ENCODE measurements around the gene EXD1.
"Not testable (repeated sequence)": the region's sequence is repeated elsewhere in the genome, so short reads cannot be mapped to it uniquely, and the experiment has no call there.

The EXD1 gene

DNA sequence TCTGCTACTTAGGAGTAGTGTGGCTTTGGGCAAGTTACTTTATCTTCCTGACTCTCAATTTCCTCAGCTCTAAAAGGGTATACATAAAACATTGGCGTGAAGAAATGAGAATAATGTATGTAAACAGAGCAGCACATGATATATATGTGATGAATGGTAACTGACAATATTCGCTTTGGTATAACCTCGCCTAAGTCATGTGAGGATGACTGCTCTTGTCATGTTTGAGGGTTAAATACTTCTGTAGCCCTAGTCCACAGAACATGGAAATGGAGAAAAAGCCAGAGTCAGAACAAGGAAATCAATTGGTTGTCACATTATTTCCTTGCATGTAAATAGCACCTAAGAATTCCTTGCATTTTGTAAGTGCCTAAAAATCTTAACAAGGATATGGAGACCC is 25.5 kb upstream of the EXD1 start:
- Histone ChIP-seq H3K27me3 (ENCODE audit: control insufficient read depth in 1 of 2, insufficient read depth in 1 of 2, low read length in 2 of 2) (no peaks in the 10 kb centered on the region), H3K4me1 (ENCODE audit: control insufficient read depth, insufficient read depth, low read depth, low read length) (no peaks in the 10 kb centered on the region), H3K79me1 (replicated peaks; ENCODE audit: low read length, poor library complexity, severe bottlenecking) (peaks cover 16% of the 10 kb centered on the region), H3K9me3 (ENCODE audit: control insufficient read depth, low read length) (no peaks in the 10 kb centered on the region), H3K14ac (ENCODE audit: low read length in 2 of 2) (no peak overlapping the region), H2AK5ac (ENCODE audit: low read length, severe bottlenecking) (no peak overlapping the region), H2BK15ac (ENCODE audit: low read depth, poor library complexity, severe bottlenecking) (no peak overlapping the region), H2BK120ac (ENCODE audit: low read depth, low read length) (no peak overlapping the region), H3K36me3 (ENCODE audit: control insufficient read depth in 1 of 2, insufficient read depth in 2 of 2, low read depth in 1 of 2, low read length in 2 of 2) (peaks cover 11 to 35% of the 10 kb centered on the region in 2 experiments), H3K9ac (ENCODE audit: low read length) (no peak overlapping the region), H4K8ac (ENCODE audit: low read length) (no peak overlapping the region), H2AFZ (ENCODE audit: low read depth, low read length) (no peak overlapping the region), H3K18ac (ENCODE audit: low read depth in 1 of 2, low read length in 2 of 2) (no peak overlapping the region), H2BK5ac (ENCODE audit: low read depth, low read length, poor library complexity, severe bottlenecking) (no peak overlapping the region), H3K4ac (ENCODE audit: low read depth in 1 of 2, low read length in 2 of 2) (no peak overlapping the region), H3K4me3 (ENCODE audit: insufficient read depth in 1 of 2, low read depth in 1 of 2, low read length in 2 of 2) (no peak overlapping the region), H3K4me2 (ENCODE audit: low read length, poor library complexity, severe bottlenecking) (no peak overlapping the region), H2BK12ac (ENCODE audit: low read length in 2 of 2) (no peak overlapping the region), H3K27ac (ENCODE audit: low read length, poor library complexity, severe bottlenecking) (no peak overlapping the region), H3K23ac (ENCODE audit: low read length in 2 of 2) (no peak overlapping the region), H4K91ac (ENCODE audit: low read length) (no peak overlapping the region)
- DNase-seq = no peak
- WGBS = 98% methylated on average over 3 of the region's 3 CpGs

DNA sequence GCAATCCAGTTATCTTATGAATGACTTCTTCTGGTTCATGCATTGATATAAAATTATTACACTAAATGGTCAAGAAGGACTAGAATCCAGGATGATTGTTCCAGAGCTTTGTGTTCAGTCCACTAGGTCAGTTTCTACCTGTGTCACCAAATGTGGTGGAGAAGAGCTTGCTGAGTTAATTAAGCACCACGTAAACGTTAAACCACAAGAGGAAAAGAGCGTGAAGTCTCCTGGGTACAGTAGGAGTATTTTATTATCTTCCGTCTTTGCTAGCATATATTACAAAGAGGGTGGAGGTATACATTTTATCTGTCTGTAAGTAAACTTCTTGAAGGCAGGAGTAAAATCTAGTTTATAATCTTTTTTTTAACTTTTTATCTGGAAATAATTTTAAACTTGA is 24.0 kb upstream of the EXD1 start:
- no peaks in the 10 kb centered on the region for H3K27me3 ChIP-seq (ENCODE audit: control insufficient read depth in 1 of 2, insufficient read depth in 1 of 2, low read length in 2 of 2)
- H3K14ac ChIP-seq (ENCODE audit: low read length in 2 of 2) = no peak overlapping the region
- 92% methylated on average over 3 of the region's 4 CpGs for WGBS
- no peak overlapping the region for H3K9ac ChIP-seq (ENCODE audit: low read length)
- no peaks in the 10 kb centered on the region for H3K9me3 ChIP-seq (ENCODE audit: control insufficient read depth, low read length)
- H2AK5ac ChIP-seq (ENCODE audit: low read length, severe bottlenecking) = no peak overlapping the region
- no peak overlapping the region for H2BK15ac ChIP-seq (ENCODE audit: low read depth, poor library complexity, severe bottlenecking)
- no peak overlapping the region for H2BK120ac ChIP-seq (ENCODE audit: low read depth, low read length)
- H3K79me1 ChIP-seq (replicated peaks; ENCODE audit: low read length, poor library complexity, severe bottlenecking) = peaks cover 12% of the 10 kb centered on the region
- DNase-seq = no peak
- H3K23ac ChIP-seq (ENCODE audit: low read length in 2 of 2) = no peak overlapping the region
- peaks cover 2% of the 10 kb centered on the region for H3K4me1 ChIP-seq (ENCODE audit: control insufficient read depth, insufficient read depth, low read depth, low read length)
- H2AFZ ChIP-seq (ENCODE audit: low read depth, low read length) = no peak overlapping the region
- H2BK12ac ChIP-seq (ENCODE audit: low read length in 2 of 2) = no peak overlapping the region
- H3K4me3 ChIP-seq (ENCODE audit: insufficient read depth in 1 of 2, low read depth in 1 of 2, low read length in 2 of 2) = no peak overlapping the region
- H3K27ac ChIP-seq (ENCODE audit: low read length, poor library complexity, severe bottlenecking) = no peak overlapping the region
- no peak overlapping the region for H3K4ac ChIP-seq (ENCODE audit: low read depth in 1 of 2, low read length in 2 of 2)
- no peak overlapping the region for H3K4me2 ChIP-seq (ENCODE audit: low read length, poor library complexity, severe bottlenecking)
- H3K18ac ChIP-seq (ENCODE audit: low read depth in 1 of 2, low read length in 2 of 2) = no peak overlapping the region
- H2BK5ac ChIP-seq (ENCODE audit: low read depth, low read length, poor library complexity, severe bottlenecking) = no peak overlapping the region
- peaks cover 8 to 31% of the 10 kb centered on the region in 2 experiments for H3K36me3 ChIP-seq (ENCODE audit: control insufficient read depth in 1 of 2, insufficient read depth in 2 of 2, low read depth in 1 of 2, low read length in 2 of 2)
- no peak overlapping the region for H4K91ac ChIP-seq (ENCODE audit: low read length)
- no peak overlapping the region for H4K8ac ChIP-seq (ENCODE audit: low read length)

- H3K4me3 ChIP-seq (ENCODE audit: insufficient read depth in 1 of 2, low read depth in 1 of 2, low read length in 2 of 2) = no peak overlapping the region
- H3K27me3 ChIP-seq (ENCODE audit: control insufficient read depth in 1 of 2, insufficient read depth in 1 of 2, low read length in 2 of 2) = no peaks in the 10 kb centered on the region
- H3K9ac ChIP-seq (ENCODE audit: low read length) = no peak overlapping the region
- no peak overlapping the region for H4K91ac ChIP-seq (ENCODE audit: low read length)
- peaks cover 6% of the 10 kb centered on the region for H3K4me1 ChIP-seq (ENCODE audit: control insufficient read depth, insufficient read depth, low read depth, low read length)
- H2AFZ ChIP-seq (ENCODE audit: low read depth, low read length) = no peak overlapping the region
- H4K8ac ChIP-seq (ENCODE audit: low read length) = no peak overlapping the region
- no peak overlapping the region for H3K4ac ChIP-seq (ENCODE audit: low read depth in 1 of 2, low read length in 2 of 2)
- no peak overlapping the region for H3K27ac ChIP-seq (ENCODE audit: low read length, poor library complexity, severe bottlenecking)
- peaks cover 23% of the 10 kb centered on the region for H3K79me1 ChIP-seq (replicated peaks; ENCODE audit: low read length, poor library complexity, severe bottlenecking)
- no peak overlapping the region for H3K18ac ChIP-seq (ENCODE audit: low read depth in 1 of 2, low read length in 2 of 2)
- H3K14ac ChIP-seq (ENCODE audit: low read length in 2 of 2) = no peak overlapping the region
- H2BK12ac ChIP-seq (ENCODE audit: low read length in 2 of 2) = no peak overlapping the region
- no peak for DNase-seq
- H3K36me3 ChIP-seq (ENCODE audit: control insufficient read depth in 1 of 2, insufficient read depth in 2 of 2, low read depth in 1 of 2, low read length in 2 of 2) = peaks cover 9 to 32% of the 10 kb centered on the region in 2 experiments
- no peak overlapping the region for H3K23ac ChIP-seq (ENCODE audit: low read length in 2 of 2)
- H3K4me2 ChIP-seq (ENCODE audit: low read length, poor library complexity, severe bottlenecking) = no peak overlapping the region
- H3K9me3 ChIP-seq (ENCODE audit: control insufficient read depth, low read length) = no peaks in the 10 kb centered on the region
- no peak overlapping the region for H2BK5ac ChIP-seq (ENCODE audit: low read depth, low read length, poor library complexity, severe bottlenecking)
- 96% methylated on average over 5 of the region's 5 CpGs for WGBS
- H2BK120ac ChIP-seq (ENCODE audit: low read depth, low read length) = no peak overlapping the region
- H2AK5ac ChIP-seq (ENCODE audit: low read length, severe bottlenecking) = peak overlapping the region; percentile 44
- no peak overlapping the region for H2BK15ac ChIP-seq (ENCODE audit: low read depth, poor library complexity, severe bottlenecking)
Measured at GRCh38 chr15:41251411-41251810, 20.9 kb upstream of the EXD1 start.

GRCh38 chr15:41250745-41251144 is 20.2 kb upstream of the EXD1 start:
- not testable (repeated sequence) for H3K9ac ChIP-seq (ENCODE audit: low read length); H2AK5ac ChIP-seq (ENCODE audit: low read length, severe bottlenecking); H2BK12ac ChIP-seq (ENCODE audit: low read length in 2 of 2); H4K8ac ChIP-seq (ENCODE audit: low read length); H3K4me2 ChIP-seq (ENCODE audit: low read length, poor library complexity, severe bottlenecking); H3K4me1 ChIP-seq (ENCODE audit: control insufficient read depth, insufficient read depth, low read depth, low read length); H3K27ac ChIP-seq (ENCODE audit: low read length, poor library complexity, severe bottlenecking); H3K14ac ChIP-seq (ENCODE audit: low read length in 2 of 2); H2AFZ ChIP-seq (ENCODE audit: low read depth, low read length); H3K4ac ChIP-seq (ENCODE audit: low read depth in 1 of 2, low read length in 2 of 2); H3K23ac ChIP-seq (ENCODE audit: low read length in 2 of 2); H2BK120ac ChIP-seq (ENCODE audit: low read depth, low read length); H2BK15ac ChIP-seq (ENCODE audit: low read depth, poor library complexity, severe bottlenecking); H4K91ac ChIP-seq (ENCODE audit: low read length); H3K18ac ChIP-seq (ENCODE audit: low read depth in 1 of 2, low read length in 2 of 2); H2BK5ac ChIP-seq (ENCODE audit: low read depth, low read length, poor library complexity, severe bottlenecking); H3K9me3 ChIP-seq (ENCODE audit: control insufficient read depth, low read length); H3K4me3 ChIP-seq (ENCODE audit: insufficient read depth in 1 of 2, low read depth in 1 of 2, low read length in 2 of 2); DNase-seq; H3K27me3 ChIP-seq (ENCODE audit: control insufficient read depth in 1 of 2, insufficient read depth in 1 of 2, low read length in 2 of 2)
- peaks cover 23% of the 10 kb centered on the region for H3K79me1 ChIP-seq (replicated peaks; ENCODE audit: low read length, poor library complexity, severe bottlenecking)
- 97% methylated on average over 8 of the region's 8 CpGs for WGBS
- H3K36me3 ChIP-seq (ENCODE audit: control insufficient read depth in 1 of 2, insufficient read depth in 2 of 2, low read depth in 1 of 2, low read length in 2 of 2) = peaks cover 12 to 33% of the 10 kb centered on the region in 2 experiments

Data from mesenchymal stem cell (in vitro differentiated cells and primary cell).